IMR-90 (cell line): ENCODE data around the gene FOXQ1.

ENCODE experiments used
- MXI1 ChIP-seq: IDR thresholded peaks from 2 replicates; pipeline ENCODE4 v1.6.1; 2012; ENCODE audit warnings: low read depth, mild to moderate bottlenecking, low read length, moderate library complexity, borderline replicate concordance
- POLR2A ChIP-seq: IDR thresholded peaks from 2 replicates; pipeline ENCODE4 v1.6.1; 2012; ENCODE audit warnings: mild to moderate bottlenecking, low read depth, low read length

GRCh38 chr6:1278061-1278720, 33.7 kb upstream of the FOXQ1 start:
- TF ChIP-seq POLR2A (no peak), MXI1 (no peak)
